TTC549 (cell line): ENCODE results near the gene SPIN1.
"Not testable (repeated sequence)": the region's sequence is repeated elsewhere in the genome, so short reads cannot be mapped to it uniquely, and the experiment has no call there.

Source experiments
- FAIRE-seq: peaks from 2 replicates; lab custom pipeline; 2012; peaks lifted over from hg19 to GRCh38; lab: Jason Lieb, UNC

SPIN1 gene

DNA sequence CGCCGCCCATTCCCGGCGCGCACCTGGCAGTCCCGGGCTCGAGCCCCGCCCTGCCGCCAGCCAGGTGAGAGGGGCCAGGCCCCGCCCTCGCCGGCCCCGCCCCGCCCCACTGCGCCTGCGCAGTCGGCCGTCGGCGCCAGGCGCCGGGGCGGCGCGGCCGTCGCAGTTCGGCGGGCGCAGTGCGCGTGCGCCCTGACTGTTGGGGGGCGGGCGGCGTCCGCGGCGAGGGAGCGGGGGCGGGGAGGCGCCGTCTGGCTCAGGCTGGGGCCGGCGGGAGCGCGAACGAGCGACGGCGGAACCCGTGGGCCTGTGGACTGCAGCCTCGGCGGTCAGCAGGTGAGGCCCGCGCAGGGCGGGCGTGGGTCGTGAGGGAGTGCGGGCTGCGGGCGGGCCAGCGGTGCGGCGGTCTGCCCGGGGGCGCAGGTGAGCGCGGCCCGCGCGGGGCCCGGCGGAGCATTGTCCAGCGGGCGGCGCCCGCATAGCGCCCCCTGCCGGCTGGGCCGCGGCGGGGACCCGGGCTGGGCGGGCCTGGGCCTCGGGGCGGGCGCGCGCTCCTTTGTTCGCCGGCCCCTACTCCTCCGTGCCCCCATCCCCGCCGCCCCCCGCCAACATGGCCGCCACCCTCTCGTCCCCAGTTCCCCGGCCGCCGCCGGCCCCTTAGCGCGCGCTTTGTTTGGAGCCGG is at the start of gene SPIN1:
Gene SPIN1, plus strand, starts transcription at position 242 of the 683 bp plus-strand sequence. CDS start 38,096 bp downstream, outside the sequence.
- FAIRE-seq, result no peak

DNA sequence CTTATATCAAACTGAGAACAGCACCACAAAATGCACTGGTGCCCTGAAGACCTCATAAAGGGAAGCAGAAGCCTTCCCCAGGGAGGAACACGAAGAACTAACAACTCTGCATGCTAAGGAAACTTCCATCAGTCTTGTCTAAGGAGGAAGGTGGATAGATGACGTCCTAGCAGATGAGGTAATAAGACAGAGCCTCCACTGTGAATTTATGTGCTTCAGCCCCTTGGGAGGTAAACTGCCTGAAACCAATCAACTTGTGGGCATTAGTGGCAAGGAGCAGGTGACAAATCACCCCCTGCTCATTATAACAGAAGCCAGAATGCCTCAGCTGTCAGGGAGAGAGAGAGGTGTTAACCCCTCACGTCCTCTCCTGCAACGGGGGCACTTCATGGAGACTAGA is 48.9 kb upstream of the SPIN1 start:
- FAIRE-seq, result no peak

- no peak for FAIRE-seq
Measured at GRCh38 chr9:88342246-88342645, 46.0 kb upstream of the SPIN1 start.

- FAIRE-seq, result no peak
Measured at GRCh38 chr9:88344013-88344412, 44.2 kb upstream of the SPIN1 start.

DNA sequence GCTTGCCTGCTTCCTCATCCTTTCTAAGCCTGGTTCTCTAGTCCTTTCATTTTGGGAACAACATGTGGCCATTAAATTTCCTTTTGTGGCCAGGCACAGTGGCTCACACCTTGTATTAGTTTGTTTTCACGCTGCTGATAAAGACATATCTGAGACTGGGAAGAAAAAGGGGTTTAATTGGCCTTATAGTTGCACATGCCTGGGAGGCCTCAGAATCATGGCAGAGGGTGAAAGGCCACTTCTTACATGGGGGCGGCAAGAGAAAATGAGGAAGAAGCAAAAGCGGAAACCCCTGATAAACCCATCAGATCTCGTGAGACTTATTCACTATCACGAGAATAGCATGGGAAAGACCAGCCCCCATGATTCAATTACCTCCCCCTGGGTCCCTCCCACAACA is 37.9 kb upstream of the SPIN1 start:
- FAIRE-seq, result not testable (repeated sequence)

DNA sequence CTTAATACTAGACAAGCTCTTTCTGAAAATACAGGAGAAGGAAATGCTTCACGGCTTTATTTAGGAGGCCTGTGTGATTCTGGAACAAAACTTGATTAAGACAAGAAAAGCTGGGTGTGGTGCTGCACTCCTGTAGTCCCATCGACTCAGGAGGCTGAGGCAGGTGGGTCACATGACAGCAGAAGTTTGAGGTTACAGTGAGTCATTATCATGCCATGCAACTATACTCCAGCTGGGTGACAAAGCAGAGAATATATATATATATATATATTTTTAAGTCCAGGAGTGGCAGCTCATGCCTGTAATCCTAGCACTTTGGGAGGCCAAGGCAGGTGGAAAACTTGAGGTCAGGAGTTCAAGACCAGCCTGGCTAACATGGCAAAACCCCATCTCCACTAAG is 33.1 kb upstream of the SPIN1 start:
- FAIRE-seq, result no peak

- not testable (repeated sequence) for FAIRE-seq
Measured at GRCh38 chr9:88357250-88357649, 31.0 kb upstream of the SPIN1 start.

GRCh38 chr9:88358723-88359122 is 29.5 kb upstream of the SPIN1 start:
- FAIRE-seq, result no peak

GRCh38 chr9:88359974-88360373 is 28.3 kb upstream of the SPIN1 start:
- FAIRE-seq, result no peak

DNA sequence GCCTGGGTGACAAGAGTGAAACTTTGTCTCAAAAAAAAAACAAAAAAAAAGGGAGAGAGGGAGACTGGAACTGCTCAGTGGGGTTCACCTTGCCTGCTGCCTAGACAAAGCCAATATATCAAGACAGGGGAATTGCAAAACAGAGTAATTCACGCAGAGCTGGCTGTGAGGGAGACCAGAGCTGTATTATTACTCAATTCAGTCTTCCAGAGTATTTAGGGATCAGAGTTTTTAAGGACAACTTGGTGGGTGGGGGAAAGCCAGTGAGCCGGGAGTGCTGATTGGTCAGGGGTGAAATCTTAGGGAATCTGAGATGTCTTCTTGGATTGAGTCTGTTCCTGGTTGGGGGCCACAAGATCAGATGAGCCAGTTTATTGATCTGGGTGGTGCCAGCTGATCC is 25.6 kb upstream of the SPIN1 start:
- no peak for FAIRE-seq

- FAIRE-seq, result no peak
Measured at GRCh38 chr9:88363661-88364060, 24.6 kb upstream of the SPIN1 start.

DNA sequence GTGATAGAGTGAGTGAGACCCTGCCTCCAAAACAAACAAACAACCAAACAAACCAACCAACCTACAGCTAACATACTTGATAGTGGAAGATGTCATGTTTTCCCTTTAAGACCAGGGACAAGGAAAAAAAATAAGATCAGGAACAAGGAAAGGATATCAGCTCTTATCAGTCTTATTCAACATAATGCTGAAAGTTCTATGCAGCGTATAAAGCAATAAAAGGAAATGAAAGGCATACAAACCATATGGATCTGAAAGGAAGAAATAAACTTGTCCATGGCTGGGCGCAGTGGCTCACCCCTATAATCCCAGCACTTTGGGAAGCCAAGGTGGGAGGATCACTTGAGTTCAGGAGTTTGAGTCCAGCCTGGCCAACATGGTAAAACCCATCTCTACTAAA is 23.5 kb upstream of the SPIN1 start:
- no peak for FAIRE-seq

DNA sequence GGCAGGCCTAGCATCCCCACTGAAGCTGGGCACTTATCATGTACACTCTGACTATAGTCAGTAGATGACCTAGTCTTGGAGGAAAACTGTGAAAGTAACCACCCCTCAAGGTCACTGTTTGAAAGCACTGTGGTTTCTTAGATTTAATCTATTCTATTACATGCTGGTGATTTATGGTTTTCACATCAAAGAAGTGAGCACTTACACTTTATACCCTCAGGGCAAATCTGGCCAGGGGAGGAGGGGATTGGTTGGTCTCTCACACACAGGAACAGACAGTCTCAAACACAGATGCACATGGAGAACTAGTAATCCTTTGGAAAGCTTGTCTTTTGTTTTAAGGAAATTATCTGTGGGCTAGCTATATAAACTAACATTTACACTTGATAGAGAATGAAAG is 17.9 kb upstream of the SPIN1 start:
- FAIRE-seq, result no peak

DNA sequence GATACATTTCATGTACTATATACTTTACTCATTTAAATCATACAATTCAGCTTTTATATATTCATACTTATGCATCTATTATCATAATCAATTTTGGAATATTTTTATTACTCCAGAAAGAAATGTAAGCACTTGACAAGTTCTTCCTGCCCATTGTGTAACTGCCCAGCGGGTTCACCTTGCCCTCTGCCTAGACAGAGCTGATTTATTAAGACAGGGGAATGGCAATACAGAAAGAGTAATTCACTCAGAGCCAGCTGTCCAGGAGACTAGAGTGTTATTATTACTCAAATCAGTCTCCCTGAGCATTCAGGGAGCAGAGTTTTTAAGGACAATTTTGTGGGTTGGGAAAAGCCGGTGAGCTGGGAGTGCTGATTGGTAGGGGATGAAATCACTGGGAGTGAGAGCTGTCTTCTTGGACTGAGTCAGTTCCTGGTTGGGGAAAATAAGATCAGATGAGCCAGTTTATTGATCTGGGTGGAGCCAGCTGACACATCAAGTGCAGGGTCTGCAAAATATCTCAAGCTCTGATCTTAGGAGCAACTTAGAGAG is 16.1 kb upstream of the SPIN1 start:
- FAIRE-seq, result no peak

DNA sequence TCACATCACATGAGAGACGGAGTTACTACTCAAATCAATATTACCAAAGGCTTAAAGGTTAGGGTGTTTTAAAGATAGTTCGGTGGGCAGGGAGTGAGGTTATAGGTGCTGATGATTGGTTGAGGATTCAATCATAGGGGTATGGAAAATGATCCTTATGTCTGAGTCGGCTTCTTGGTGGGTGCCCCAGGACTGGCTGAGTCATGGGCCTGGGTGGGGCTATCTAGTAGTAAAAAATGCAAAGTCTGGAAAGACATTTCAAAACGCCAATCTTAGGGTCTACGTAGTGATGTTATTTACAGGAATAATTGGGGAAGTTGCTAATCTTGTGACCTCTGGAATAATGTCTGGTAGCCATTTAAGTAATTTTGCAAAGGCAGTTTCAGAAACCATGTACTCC is 15.2 kb upstream of the SPIN1 start:
- no peak for FAIRE-seq

- FAIRE-seq, result no peak
Measured at GRCh38 chr9:88378317-88378716, 9.9 kb upstream of the SPIN1 start.

GRCh38 chr9:88379352-88379751 is 8.9 kb upstream of the SPIN1 start:
- no peak for FAIRE-seq

GRCh38 chr9:88380118-88380517 is 8.1 kb upstream of the SPIN1 start:
- FAIRE-seq, result no peak

- not testable (repeated sequence) for FAIRE-seq
Measured at GRCh38 chr9:88381322-88381721, 6.9 kb upstream of the SPIN1 start.

- FAIRE-seq, result no peak
Measured at GRCh38 chr9:88383176-88383575, 5.1 kb upstream of the SPIN1 start.

DNA sequence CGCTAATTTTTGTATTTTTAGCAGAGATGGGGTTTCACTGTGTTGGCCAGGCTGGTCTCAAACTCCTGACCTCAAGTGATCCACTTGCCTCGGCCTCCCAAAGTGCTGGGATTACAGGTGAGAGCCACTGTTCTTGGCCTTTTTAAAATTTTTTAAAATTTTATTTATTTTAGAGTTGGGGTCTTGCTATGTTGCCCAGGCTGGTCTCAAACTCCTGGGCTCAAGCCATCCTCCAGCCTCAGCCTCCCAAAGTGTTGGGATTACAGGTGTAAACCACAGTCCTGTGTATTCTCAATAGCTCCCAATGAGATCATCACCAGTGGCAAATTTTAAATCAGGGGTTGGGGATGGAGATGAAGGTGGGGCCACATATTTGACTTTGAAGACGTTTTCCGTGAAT is 2.1 kb upstream of the SPIN1 start:
- not testable (repeated sequence) for FAIRE-seq

- no peak for FAIRE-seq
Measured at GRCh38 chr9:88387036-88387551, 1.1 kb upstream of the SPIN1 start.

- FAIRE-seq, result no peak
Measured at GRCh38 chr9:88387552-88388202, 567 bp upstream of the SPIN1 start.
